Keratinocyte (primary cell): Measurements from ENCODE around the gene TMEM190. TPM values are rescaled to one million over a fixed set of nuclear protein-coding genes. Genes with fewer than 3 reads are reported as not detected.

Experiments used
- DNase-seq: peaks from one replicate; pipeline ENCODE4 v3.0.0-alpha.2; 2011; ENCODE audit warnings: low read depth, missing footprints, low spot score
- FAIRE-seq: peaks from 2 replicates; lab custom pipeline; 2011; peaks lifted over from hg19 to GRCh38; lab: Jason Lieb, UNC
- H2AFZ ChIP-seq: 2 replicates; pipeline ENCODE4 v1.6.0; 2012; ENCODE audit warnings: low read length, control low read depth, inconsistent platforms; ENCODE audit not compliant: control insufficient read depth
- H3K27ac ChIP-seq: 2 replicates; pipeline ENCODE4 v1.5.1; 2011; ENCODE audit warnings: low read length; ENCODE audit not compliant: control insufficient read depth, insufficient read depth
- H3K27me3 ChIP-seq: 3 replicates; pipeline ENCODE4 v1.6.0; 2011; ENCODE audit warnings: low read length; ENCODE audit not compliant: control insufficient read depth, insufficient read depth; ENCODE audit errors: extremely low read depth
- H3K36me3 ChIP-seq, 2 experiments: 2 replicates in 1 of 2; 3 replicates in 1 of 2; pipeline ENCODE4 v1.5.1; 2011; ENCODE audit warnings: low read length in 2 of 2, mild to moderate bottlenecking in 1 of 2; ENCODE audit not compliant: control insufficient read depth in 2 of 2, insufficient read depth in 2 of 2; ENCODE audit errors: extremely low read depth in 1 of 2
- H3K4me1 ChIP-seq: 3 replicates; pipeline ENCODE4 v1.5.1; 2011; ENCODE audit warnings: low read length; ENCODE audit not compliant: control insufficient read depth, insufficient read depth; ENCODE audit errors: extremely low read depth
- H3K4me2 ChIP-seq: 3 replicates; pipeline ENCODE4 v1.6.0; 2011; ENCODE audit warnings: low read depth, low read length; ENCODE audit not compliant: control insufficient read depth, insufficient read depth; ENCODE audit errors: extremely low read depth
- H3K4me3 ChIP-seq, 3 experiments: fragments of 200-600 bp in 1 of 3; sonication (generic) in 1 of 3; 2 replicates in 2 of 3; 3 replicates in 1 of 3; pipeline ENCODE4 v1.5.1; 2011 to 2016; ENCODE audit warnings: low read length in 3 of 3, mild to moderate bottlenecking in 3 of 3, control low read depth in 2 of 3, inconsistent platforms in 1 of 3, low read depth in 1 of 3, mixed read lengths in 1 of 3, mixed run types in 1 of 3, moderate library complexity in 1 of 3; ENCODE audit not compliant: control insufficient read depth in 2 of 3, insufficient read depth in 2 of 3; ENCODE audit errors: extremely low read depth in 1 of 3
- H3K79me2 ChIP-seq: 2 replicates; pipeline ENCODE4 v1.6.0; 2012; ENCODE audit warnings: low read length; ENCODE audit not compliant: control insufficient read depth, insufficient read depth
- H3K9ac ChIP-seq: 3 replicates; pipeline ENCODE4 v1.6.0; 2011; ENCODE audit warnings: low read length; ENCODE audit not compliant: control insufficient read depth, insufficient read depth; ENCODE audit errors: extremely low read depth
- H3K9me1 ChIP-seq: 3 replicates; pipeline ENCODE4 v1.6.0; 2011; ENCODE audit warnings: low read length; ENCODE audit not compliant: control insufficient read depth, insufficient read depth; ENCODE audit errors: extremely low read depth
- H3K9me3 ChIP-seq: 2 replicates; pipeline ENCODE4 v1.5.1; 2012; ENCODE audit warnings: low read depth, low read length; ENCODE audit not compliant: control insufficient read depth
- H4K20me1 ChIP-seq: 3 replicates; pipeline ENCODE4 v1.6.0; 2011; ENCODE audit warnings: low read length; ENCODE audit not compliant: control insufficient read depth, insufficient read depth; ENCODE audit errors: extremely low read depth
- EZH2 ChIP-seq: IDR thresholded peaks from one replicate; pipeline ENCODE4 v1.6.1; 2012; ENCODE audit warnings: inconsistent platforms, mild to moderate bottlenecking, low read length, moderate library complexity
- dilution Hi-C: fragments of 300-500 bp; cut with MboI; formaldehyde crosslinking; loops from one replicate; pipeline ENCODE4 v1.7.0; 2020; ENCODE audit warnings: low sequenced_read_pairs; ENCODE audit not compliant: extremely low pct_ligation_motif_present
- polyA plus RNA-seq, 5 experiments: library from polyadenylated mRNA; depleted of rRNA in 3 of 5; stranded (reverse) in 3 of 5; stranded (forward) in 1 of 5; unstranded in 1 of 5; fragments of >200 nt; gene quantifications; 1 replicate in 1 of 5; 2 replicates in 3 of 5; 3 replicates in 1 of 5; pipeline versions ENCODE4 v1.2.1 to v1.2.3, GENCODE V29; 2011 to 2012; ENCODE audit warnings: missing spikeins in 2 of 5, low read depth in 1 of 5, low replicate concordance in 1 of 5
- TF ChIP-seq, protein P1 (sequence below), 3 experiments: IDR thresholded peaks in 1 of 3; conservative IDR thresholded peaks in 1 of 3; optimal IDR thresholded peaks in 1 of 3; 2 replicates in 2 of 3; 3 replicates in 1 of 3; pipeline versions ENCODE3 to v1.5.1; 2011; ENCODE audit warnings: low read length in 3 of 3, mild to moderate bottlenecking in 3 of 3, moderate library complexity in 2 of 3, control low read depth in 1 of 3, inconsistent platforms in 1 of 3; ENCODE audit not compliant: insufficient read depth in 2 of 3; ENCODE audit errors: extremely low read depth in 1 of 3

Gene TMEM190
- polyA plus RNA-seq, 1 donor (not counting 4 experiments of a cell fraction or from before 2014, with no cell fraction given), result not detected

DNA sequence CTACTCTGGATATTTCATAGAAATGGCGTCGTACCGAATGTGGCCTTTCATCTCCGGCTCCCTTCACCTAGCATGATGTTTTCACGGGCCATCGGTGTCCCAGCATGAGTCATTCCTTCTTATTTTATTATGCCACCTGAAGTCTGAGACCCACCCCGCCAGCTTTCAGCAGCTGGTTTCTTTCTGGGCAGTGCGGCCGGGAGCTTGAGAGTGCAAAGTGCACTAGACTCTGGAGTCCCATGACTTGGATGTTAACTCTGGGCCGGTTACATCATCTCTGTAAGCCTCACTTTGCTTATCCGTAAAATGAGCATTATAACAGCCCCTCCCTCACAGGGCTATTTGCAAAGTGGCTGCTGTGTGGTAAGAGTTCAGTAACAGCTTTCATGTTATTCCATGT, 42.8 kb upstream of the TMEM190 start:
- Histone ChIP-seq H3K9ac (no peak overlapping the region), H3K4me2 (no peak overlapping the region), H3K27me3 (no peaks in the 10 kb centered on the region), H3K9me3 (no peaks in the 10 kb centered on the region), H3K36me3 (no peaks in the 10 kb centered on the region), H2AFZ (no peak overlapping the region), H4K20me1 (no peaks in the 10 kb centered on the region), H3K9me1 (no peaks in the 10 kb centered on the region), H3K27ac (no peak overlapping the region), H3K4me1 (peaks cover 18% of the 10 kb centered on the region), H3K79me2 (no peaks in the 10 kb centered on the region), H3K4me3 (no peak overlapping the region)
- FAIRE-seq (no peak), DNase-seq (no peak)
- TF ChIP-seq, protein P1, sequence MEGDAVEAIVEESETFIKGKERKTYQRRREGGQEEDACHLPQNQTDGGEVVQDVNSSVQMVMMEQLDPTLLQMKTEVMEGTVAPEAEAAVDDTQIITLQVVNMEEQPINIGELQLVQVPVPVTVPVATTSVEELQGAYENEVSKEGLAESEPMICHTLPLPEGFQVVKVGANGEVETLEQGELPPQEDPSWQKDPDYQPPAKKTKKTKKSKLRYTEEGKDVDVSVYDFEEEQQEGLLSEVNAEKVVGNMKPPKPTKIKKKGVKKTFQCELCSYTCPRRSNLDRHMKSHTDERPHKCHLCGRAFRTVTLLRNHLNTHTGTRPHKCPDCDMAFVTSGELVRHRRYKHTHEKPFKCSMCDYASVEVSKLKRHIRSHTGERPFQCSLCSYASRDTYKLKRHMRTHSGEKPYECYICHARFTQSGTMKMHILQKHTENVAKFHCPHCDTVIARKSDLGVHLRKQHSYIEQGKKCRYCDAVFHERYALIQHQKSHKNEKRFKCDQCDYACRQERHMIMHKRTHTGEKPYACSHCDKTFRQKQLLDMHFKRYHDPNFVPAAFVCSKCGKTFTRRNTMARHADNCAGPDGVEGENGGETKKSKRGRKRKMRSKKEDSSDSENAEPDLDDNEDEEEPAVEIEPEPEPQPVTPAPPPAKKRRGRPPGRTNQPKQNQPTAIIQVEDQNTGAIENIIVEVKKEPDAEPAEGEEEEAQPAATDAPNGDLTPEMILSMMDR (optimal IDR thresholded peaks at IDR 0.05 in 1 of 3, IDR thresholded peaks at IDR 0.05 in 1 of 3, conservative IDR thresholded peaks at IDR 0.05 in 1 of 3; ENCODE audit: extremely low read depth in 1 of 3, insufficient read depth in 2 of 3, low read length in 3 of 3), result no peak
- TF ChIP-seq EZH2, result no peak
- dilution Hi-C loops, result no loop called here

DNA sequence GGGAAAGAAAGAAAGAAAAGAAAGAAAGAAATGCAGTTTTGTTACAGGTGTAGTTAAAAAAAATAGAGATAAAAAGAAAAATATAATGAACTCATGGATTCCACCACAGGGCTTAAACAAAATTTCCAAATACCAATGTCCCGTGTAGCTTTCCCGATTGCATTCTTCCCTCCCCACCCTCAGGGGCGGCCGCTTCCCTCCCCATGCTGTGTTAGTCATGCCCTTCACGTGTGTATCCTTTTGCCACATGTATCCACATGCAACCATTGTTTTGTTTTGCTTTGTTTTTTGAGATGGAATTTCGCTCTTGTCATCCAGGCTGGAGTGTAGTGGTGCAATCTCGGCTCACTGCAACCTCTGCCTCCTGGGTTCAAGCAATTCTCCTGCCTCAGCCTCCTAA, 40.5 kb upstream of the TMEM190 start:
- TF ChIP-seq, protein P1 (optimal IDR thresholded peaks at IDR 0.05 in 1 of 3, IDR thresholded peaks at IDR 0.05 in 1 of 3, conservative IDR thresholded peaks at IDR 0.05 in 1 of 3; ENCODE audit: extremely low read depth in 1 of 3, insufficient read depth in 2 of 3, low read length in 3 of 3), result no peak
- TF ChIP-seq EZH2, result no peak
- H3K79me2 ChIP-seq, result peaks cover 5% of the 10 kb centered on the region
- peak overlapping the region; percentile 37 for H3K9ac ChIP-seq
- no peak overlapping the region for H2AFZ ChIP-seq
- peak overlapping the region; percentile 41 for H3K4me2 ChIP-seq
- H3K27ac ChIP-seq, result peak overlapping the region; percentile 71
- DNase-seq (no peak), FAIRE-seq (peak; percentile 71)
- dilution Hi-C loops, result no loop called here
- no peaks in the 10 kb centered on the region for H3K27me3 ChIP-seq
- H3K9me3 ChIP-seq, result no peaks in the 10 kb centered on the region
- H4K20me1 ChIP-seq, result no peaks in the 10 kb centered on the region
- peaks cover 27% of the 10 kb centered on the region for H3K4me1 ChIP-seq
- H3K4me3 ChIP-seq, result no peak overlapping the region
- H3K36me3 ChIP-seq, result no peaks in the 10 kb centered on the region
- H3K9me1 ChIP-seq, result no peaks in the 10 kb centered on the region
